DMS53 treated with DMSO at 0.1 percent for 48 hours (cell line): Measurements from ENCODE around the gene ZDHHC11.
"Not testable (repeated sequence)": the region's sequence is repeated elsewhere in the genome, so short reads cannot be mapped to it uniquely, and the experiment has no call there.

Source experiments
- DNase-seq: peaks from one replicate; lab custom pipeline; 2025; ENCODE audit not compliant: unreplicated experiment; lab: John Stamatoyannopoulos, UW

The ZDHHC11 gene

DNA sequence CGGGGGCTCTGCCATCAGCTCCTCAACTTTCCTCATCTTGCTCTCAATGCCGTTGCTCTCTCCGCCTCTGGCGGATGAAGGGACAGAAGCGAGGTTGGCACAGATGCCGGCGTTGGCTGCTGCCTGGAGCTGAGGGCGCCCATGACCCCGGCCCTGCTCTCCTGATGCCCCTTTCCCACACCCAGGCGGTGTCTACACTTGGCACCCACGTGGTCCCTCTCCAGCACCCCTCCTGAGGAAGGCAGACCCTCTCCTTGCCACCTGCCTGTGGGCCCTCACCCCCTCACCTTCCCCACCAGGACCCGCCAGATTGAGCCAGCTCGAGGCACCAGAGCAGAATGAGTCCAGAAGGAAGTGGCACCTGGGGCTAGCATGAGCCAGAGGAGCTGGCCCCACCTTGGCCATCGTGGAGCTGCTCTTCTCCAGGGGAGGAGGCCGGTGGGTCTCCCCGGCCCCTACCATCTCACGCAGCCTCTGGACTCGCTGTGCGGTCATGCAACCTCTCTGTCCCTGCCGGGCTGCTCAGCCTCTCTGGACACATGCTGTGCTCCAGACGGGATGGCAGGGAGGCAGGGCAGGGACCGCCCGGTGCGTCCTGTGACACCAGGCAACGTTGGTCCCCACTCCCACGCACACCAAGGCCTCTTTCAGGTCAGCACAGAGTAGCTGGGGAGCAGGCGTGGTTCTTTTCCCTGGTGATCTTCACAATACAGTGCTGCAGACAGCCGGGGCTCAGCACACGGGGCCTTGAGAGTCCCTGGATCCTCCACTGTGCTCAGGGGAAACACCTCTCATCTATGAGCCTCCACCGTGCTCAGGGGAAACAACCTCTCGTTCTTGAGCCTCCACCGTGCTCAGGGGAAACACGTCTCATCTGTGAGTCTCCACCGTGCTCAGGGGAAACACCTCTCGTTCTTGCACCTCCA lies 4.8 kb downstream of the ZDHHC11 start:
- DNase-seq, result not testable (repeated sequence)

DNA sequence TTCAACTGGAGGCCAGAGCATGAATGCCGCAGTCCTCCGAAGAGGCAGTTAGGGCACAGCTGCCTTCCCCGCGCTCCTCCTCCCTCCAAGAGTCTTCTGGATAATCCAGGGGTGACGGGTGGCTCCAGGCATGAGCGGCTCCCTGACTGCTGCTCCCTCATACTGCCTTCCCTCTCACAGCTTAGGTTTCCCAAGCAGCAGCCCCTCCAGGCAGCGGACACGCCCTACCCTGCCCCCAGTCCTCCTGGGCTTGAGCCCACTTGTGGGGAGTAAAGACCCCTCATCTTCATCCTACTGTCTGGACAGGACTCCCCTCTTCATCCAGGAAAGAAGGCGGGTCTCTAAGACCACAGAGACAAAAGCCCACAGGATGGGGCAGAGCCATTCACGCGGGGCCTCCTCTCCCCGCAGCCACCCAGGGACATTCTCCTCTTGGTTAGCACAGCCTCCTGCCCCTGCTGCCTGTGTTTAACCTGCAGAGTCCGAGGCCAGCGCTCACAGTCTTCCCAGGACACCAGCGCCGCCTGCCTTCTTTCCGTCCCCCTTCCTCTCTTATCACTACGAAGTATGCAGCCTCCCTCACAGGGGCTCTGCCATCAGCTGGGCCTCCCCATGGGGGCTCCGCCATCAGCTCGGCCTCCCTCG lies 5.6 kb downstream of the ZDHHC11 start:
- not testable (repeated sequence) for DNase-seq

DNA sequence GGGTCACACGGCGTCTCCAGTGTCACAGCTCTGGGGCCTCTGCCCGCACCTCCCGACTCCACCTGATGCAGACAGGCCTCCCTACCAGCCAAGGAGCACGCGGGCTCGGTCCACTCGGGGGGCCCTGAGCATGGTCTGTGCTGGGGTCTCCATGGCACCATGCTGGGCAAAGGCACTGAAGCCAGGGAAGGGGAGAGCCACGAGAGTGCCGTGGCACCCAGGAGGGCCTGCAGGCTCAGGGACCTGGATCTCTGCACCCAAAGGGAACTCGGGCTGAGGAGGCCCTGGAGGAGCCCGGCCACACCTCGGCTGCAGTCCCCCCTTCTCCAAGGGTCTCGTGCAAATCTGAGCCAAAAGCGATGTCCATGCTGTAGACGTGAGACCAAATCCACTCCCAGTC lies 6.4 kb downstream of the ZDHHC11 start:
- DNase-seq, result not testable (repeated sequence)

DNA sequence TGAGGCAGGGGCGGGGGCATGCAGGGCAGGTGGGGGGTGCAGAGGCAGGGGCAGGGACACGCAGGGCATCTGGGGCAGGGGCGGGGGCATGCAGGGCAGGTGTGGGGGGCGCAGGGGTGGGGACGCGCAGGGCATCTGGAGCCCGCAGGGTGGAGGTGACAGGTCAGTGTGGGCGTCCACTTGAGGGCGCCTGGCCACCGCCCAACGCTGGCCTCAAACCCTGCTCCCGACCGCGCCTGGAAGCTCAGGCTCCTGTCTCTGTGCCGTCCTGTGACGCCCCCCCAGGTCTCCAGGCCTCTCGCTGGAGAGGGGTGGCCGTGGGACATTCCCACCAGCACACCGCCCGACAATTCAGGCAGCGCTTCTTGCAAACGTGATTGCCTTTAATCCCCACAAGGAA lies 6.9 kb downstream of the ZDHHC11 start:
- DNase-seq, result not testable (repeated sequence)

DNA sequence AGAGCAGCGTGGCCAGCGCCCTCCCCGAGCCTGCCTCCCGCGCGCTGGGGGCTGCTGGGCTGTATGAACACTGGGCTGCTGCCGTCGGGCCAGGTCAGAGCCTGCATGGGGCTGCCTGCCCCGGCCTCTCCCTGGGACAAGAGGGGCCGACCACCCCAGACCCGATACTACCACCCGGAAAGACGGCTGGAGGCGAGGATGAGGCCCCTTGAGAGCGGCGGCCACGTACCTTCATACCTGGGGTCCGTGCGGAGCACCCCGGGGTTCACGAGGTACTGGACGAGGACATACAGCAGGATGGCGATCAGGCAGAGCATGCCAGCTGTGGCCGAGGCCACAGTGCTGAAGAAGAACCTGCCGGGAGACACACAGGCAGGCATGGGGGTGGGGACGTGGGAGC lies 7.4 kb downstream of the ZDHHC11 start:
- DNase-seq, result not testable (repeated sequence)

DNA sequence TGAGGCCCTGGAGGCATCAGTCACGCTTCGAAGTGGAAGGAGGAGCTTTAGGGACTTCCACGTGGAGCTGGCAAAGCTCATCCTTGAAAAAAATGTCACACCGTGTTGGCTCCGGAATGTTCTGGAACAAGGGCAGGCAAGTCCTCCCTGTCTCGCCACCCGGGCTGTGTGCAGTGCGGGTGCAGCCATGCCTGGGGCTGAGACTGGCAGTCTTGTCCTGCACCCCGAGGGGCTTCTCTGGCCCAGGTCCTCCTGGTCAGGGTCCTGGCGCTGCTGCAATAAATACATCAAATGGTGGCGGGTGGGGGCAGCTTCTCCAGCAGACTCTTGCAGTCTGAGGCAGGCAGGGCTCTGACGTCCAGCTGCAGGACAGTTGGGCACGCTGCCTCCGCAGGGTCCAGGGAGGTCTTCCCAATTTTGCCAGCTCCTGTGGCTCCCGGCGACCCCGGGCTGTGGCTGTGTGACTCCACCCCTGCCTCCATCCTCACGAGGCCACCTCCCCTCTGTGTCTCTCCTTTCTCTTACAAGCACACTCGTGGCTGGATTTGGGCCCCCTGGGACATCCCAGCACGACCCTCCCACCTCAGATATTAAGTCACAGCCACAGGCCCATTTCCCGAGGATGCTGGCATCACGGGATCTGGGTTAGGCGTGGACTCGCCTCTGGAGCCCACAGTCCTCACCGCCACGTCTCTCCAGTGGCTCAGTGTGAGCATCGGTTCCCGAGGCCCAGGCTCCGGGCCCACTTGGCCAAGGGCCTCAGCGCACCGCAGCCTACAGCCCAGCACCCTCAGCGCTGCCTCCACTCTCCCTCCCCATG lies 8.2 kb downstream of the ZDHHC11 start:
- DNase-seq, result not testable (repeated sequence)

DNA sequence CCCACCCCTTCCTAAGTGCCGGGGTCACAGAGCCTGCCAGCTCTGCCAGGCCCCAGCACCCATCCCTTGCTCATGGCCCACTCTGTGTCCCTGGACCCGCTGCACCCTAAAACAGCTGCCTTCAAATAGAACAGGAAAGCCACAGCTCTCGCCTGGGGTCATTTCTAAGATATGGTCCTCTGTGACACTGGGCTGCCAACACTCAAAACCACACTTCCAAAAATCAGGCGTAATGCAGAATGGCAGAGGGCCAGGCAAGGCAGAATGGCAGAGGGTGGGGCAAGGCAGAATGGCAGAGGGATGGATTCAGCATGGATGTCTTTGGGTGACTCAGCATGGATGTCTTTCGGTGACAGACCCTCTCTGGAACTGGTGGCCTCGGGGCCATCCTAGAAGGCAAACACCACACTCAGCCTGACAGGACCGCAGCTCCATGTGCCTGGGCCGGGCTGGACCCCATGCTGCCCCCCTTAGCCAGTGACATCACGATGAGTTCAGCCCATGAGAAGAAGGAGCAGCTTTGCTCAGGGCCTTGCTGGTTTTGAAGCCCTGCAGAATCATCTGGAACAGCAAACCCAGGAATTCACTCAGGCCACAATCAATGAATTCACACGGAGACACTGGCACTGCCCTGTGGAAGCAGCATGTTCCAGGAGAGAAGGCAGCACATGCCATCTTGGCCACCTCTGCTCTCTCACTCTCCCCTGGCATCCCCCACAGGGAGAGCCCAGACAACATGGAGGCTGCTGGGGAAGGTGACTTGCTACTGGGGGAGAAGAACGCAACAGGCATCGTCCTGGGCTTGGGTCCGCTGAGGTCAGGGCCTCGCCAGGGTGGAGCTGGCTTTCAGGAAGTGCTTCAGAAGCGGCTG lies 9.0 kb downstream of the ZDHHC11 start:
- not testable (repeated sequence) for DNase-seq

DNA sequence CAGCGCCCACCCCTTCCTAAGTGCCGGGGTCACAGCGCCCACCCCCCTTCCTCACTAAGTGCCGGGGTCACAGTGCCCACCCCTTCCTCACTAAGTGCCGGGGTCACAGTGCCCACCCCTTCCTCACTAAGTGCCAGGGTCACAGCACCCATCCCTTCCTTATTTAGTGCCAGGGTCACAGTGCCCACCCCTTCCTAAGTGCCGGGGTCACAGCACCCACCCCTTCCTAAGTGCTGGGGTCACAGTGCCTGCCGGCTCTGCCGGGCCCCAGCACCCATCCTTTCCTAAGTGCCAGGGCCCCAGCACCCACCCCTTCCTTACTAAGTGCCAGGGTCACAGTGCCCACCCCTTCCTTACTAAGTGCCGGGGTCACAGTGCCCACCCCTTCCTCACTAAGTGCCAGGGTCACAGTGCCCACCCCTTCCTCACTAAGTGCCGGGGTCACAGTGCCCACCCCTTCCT lies 9.8 kb downstream of the ZDHHC11 start:
- DNase-seq, result not testable (repeated sequence)

DNA sequence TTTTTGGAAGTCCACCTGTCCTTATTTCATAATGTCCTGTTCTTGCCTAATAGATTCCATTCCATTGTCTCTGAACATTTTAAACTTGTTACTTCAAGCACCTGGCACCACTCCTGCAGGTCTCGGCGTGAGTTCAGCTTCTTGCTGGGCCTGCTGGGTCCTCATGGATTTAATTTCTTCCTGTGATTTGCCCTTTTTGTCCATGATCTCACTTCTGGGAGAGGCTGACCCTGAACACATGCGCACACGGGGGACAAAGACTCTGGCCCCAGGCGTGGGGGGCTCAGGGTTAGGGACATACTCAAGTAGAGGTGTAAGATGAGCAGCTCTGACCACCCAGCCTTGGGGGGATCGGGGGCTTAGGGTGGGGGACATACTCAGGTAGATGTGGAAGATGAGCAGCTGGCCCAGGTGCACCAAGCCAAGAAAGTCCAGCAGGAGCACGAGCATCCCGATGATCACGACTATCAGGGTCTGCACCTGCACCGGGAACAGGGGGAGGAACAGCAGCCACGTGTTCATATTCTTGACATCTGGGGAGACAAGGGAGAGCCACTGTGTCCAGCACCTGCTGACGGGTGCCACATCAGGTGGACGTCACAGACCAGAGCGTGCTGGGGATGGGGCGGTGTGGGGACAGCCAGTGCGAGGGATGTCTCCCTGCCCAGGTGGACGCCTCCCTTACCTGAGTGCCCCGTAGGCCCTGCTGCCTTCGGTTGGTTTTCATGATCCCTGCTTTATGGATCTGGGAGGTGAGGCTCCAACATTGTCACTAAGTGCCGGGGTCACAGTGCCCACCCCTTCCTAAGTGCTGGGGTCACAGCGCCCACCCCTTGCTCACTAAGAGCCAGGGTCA lies 10.4 kb downstream of the ZDHHC11 start:
- not testable (repeated sequence) for DNase-seq

DNA sequence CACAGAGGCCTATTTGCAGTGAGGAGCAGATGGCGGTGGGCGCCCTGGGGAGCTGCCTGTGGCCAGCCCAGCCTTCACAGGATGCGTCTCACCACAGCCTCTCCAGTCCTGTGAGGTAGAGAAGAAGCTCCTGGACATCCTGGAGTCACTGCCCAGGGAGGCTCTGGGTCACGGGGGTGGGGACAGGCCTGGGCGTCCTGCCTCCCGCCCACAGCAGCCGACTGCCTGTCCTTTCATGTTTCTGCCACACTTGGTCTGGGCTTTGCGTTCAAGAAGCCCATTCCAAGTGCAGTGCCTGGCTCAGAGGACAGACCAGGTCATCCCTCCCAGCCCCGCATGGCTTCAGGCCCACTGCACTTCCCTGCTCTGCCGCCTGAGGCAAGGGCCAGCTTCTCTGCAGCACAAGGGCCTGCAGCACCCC lies 12.3 kb downstream of the ZDHHC11 start:
- not testable (repeated sequence) for DNase-seq

DNA sequence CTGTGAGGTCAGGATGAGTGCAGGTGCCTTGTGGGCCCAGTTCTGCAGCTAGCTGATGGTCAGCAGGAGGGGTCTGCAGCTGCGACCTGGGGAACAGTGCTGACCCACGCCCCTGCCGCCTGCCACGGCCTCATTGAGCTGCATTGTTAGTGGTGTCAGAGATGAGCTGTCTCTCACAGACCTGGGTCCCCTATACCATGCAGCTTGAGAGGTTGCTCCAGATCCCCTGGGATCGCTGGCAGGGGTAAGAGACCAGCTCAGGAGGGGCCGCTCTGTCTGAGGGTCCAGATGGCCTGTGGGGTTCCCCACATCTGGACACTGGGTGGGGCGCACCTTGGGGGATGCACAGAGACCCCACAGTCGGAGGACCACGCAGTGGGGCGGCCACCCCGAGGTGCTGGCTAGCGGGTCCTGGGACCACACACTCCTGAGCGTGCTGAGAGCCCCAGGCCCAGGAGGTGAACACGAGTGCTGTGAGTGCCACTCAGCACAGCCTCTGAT lies 13.1 kb downstream of the ZDHHC11 start:
- DNase-seq, result not testable (repeated sequence)

DNA sequence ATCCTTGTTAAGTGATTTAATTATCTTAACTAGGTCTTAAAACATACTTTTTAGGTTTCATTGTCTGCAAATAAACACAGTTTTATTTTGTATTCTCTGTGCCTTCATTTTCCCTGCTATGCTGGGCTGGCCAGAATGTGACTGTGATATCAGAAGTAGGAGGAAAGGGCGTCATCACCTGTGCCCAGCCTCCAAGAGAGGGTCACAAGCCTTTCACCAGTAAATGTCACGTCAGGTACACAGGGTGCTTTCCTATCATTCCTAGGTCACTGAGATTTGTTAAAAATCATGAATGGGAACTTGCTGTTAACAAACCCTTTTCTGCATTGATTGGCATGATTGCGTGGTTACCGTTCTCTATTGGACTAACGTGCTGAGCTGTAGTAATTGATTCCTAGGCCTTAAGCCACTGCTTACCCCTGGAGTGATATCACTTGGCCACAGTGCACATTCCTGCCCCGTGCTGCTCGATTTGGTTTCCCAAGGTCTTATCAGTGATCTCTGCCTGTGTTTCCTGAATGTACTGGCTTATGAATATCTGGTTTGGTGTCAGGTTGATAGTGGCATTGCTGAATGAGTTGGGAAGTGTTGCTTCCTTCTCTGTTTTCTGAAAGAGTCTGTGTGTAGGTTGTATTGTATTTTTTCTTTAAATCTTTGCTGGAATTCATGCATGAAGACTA lies 14.7 kb downstream of the ZDHHC11 start:
- DNase-seq, result not testable (repeated sequence)

DNA sequence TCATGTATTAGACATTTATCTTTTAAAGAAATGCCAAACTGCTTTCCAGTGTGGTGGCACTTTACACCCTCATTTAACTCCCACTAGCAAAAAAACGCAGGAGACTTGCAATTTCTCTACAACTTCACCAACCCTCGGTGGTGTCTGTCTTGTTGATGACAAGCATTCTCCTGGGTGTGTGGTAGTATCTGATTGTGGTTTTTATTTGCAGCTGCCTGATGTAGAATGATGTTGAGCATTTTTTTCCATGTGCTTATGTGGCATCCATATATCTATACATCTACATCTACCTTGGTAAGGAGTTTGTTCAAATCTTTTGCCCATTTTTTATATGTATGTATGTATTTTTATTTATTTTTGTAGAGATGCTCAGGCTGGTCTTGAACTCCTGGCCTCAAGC lies 16.8 kb downstream of the ZDHHC11 start:
- DNase-seq, result not testable (repeated sequence)

DNA sequence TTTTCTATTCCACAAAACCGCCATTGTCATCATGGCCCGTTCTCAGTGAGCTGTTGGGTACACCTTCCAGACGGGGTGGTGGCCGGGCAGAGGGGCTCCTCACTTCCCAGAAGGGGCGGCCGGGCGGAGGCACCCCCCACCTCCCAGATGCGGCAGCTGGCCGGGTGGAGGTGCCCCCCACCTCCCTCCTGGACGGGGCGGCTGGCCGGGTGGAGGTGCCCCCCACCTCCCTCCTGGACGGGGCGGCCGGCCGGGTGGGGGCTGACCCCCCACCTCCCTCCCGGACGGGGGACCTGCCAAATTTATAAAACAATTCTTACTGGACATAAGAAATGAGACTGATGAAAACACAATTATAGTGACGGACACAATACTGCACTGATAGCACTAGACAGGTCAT lies 22.6 kb downstream of the ZDHHC11 start:
- not testable (repeated sequence) for DNase-seq

DNA sequence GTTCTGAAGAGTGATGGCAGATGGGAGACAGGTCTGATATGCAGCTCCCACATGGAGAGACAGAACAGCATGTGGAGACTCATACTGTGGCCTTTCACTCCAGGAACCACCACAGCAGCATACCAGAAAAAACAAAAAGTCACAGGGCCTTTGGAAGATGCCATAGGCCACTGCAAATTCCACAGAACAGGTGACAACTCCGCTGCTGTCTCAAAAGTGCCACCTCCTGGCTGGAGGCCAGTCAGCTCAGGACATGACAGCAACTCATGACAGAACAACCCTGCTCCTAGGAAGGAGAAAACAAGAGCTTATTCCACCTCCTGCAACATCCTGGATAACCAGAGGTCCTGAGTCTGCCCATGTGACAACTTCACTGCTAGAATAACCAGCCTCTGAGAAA lies 25.2 kb downstream of the ZDHHC11 start:
- not testable (repeated sequence) for DNase-seq

DNA sequence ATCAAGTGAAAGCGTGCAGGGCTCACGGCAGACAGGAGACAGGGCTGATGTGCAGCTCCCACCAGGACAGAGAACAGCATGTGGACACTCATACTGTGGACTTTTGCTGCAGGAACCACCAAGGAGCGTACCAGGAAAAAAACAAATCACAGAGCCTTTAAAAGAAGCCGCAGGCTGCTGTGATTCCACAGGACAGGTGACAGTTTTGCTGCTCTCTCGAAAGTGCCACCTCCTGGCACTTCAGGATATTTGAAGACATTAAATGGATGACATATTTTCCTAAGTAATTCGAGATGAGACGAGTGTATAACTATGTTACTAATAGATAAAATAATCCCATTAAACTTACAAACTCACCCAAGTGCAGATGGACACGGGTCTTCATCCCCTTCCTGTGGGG lies 29.3 kb downstream of the ZDHHC11 start:
- DNase-seq, result no peak

DNA sequence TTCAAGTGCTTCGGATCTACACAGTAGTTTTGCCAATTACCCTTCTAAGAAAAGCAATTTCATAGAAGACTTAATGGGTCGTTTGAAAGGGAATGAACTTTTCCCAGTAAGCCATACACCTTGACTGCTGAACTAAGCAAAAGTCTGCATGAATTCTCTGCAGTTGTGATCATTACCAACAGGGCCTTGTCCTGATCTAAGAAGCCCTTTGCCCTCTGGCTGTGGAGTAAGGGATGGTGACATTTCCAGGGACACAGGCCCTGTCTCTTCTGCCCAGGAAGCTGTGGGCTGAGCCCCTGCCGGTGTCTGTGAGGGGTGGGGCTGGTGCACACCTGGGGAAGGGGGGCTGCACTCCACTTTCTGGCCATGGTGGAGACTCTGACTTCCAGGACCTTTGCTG lies 30.5 kb downstream of the ZDHHC11 start:
- no peak for DNase-seq

DNA sequence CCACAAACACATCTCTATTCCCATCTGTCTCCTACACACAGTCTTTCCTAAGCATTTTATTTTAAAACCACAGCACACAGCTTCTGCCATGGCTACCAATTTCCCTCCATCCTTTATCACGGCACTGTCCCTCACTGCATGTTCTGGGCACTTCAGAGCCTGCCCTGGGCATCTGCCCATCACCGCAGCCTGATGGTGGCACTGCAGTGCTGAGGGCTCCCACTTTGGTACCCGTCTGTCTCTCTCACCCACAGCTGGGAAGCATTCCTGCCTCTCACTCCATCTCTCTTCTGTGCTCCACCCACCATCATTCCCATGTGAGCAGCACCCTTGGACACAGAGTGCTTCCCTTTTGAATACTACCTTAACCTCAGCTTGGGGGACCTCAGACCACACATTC lies 31.7 kb downstream of the ZDHHC11 start:
- no peak for DNase-seq

DNA sequence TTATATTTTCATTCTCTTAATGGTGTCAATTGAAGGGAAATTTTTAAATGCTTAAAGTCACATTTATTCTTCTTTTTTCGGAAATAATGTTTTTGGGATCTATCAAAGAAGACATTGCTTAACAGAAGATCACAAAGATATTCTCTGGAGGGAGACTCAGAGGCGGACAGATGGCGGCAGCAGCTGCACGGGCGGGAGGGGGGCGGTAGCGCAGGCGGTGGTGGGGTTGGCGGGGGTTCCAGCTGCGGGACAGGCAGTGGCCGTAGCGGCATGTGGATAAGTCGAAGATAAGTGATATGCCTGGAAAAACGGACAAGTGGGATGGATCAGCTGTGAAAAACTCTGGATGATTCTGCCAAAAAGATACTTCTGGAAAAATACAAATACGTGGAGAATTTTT lies 34.6 kb downstream of the ZDHHC11 start:
- DNase-seq, result no peak
